HG02588 (cell line): ENCODE data around the gene SLC38A9.
"Not testable (repeated sequence)": the region's sequence is repeated elsewhere in the genome, so short reads cannot be mapped to it uniquely, and the experiment has no call there.

Source experiments
- ATAC-seq: cut with Tn5 transposase; IDR thresholded peaks from one replicate; pipeline ENCODE4 v1.9.1; 2021; ENCODE audit warnings: mild to moderate bottlenecking, moderate library complexity; ENCODE audit not compliant: unreplicated experiment

Gene SLC38A9

DNA sequence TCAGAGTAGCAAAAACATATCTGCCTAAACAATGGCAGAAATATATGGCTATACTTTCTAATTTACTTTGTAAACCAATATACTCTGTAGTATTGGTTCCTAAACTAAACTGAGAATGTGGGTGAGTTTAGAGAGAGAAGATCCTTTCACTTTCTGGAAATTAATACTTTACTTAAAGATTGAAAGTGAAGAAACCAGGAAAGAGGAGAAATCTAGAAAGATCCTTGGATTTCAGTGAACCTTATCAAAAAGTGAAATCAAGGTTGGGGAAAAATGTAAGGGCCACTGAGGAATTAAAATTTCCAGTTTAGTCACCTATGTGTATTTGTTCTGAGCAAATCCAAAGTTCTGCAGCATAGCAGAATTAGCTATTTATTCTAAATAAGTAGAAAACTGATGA, 5.9 kb downstream of the SLC38A9 start:
- ATAC-seq = no peak

GRCh38 chr5:55702598-55703345, 9.4 kb downstream of the SLC38A9 start:
- ATAC-seq = no peak

- no peak for ATAC-seq
These were observed 10.5 kb downstream of the SLC38A9 start for GRCh38 chr5:55701462-55702103.

GRCh38 chr5:55700745-55701144, 11.4 kb downstream of the SLC38A9 start:
- ATAC-seq = no peak

GRCh38 chr5:55699041-55699688, 13.0 kb downstream of the SLC38A9 start:
- ATAC-seq = no peak

GRCh38 chr5:55696704-55697103, 15.4 kb downstream of the SLC38A9 start:
- not testable (repeated sequence) for ATAC-seq

- ATAC-seq = no peak
These were observed 17.8 kb downstream of the SLC38A9 start for GRCh38 chr5:55694152-55694830.

DNA sequence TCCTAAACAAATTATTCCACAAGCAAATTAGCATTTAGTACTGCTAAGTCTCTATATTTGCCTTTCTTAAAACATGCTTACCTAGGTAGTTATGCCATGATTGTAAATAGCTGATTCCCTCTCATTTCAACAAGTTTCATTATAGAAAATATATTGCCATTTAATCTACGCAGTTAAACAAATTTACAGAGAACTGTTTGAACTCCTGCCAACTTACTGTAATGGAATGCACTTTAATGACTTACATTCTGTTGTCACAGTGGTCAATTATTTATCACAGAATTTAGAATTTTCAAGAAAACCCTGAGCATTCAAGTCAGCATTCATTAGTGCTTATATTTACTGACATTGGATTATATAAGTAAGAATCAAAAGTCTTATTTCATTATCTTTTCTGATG, 19.6 kb downstream of the SLC38A9 start:
- ATAC-seq = no peak

DNA sequence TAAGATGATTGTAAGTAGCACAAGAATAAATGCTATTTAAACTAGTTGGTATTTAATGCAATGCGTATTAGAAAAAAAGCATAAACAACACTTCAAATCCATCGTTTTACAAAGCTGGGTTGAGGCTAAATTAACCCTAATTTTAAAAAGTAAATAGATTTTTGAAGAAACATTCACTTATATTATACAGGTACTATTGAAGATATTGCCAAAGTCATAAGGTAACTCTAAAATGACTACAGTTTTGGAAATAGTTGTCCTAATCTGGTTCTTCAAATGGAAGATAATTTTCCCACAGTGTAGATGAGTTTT, 20.1 kb downstream of the SLC38A9 start:
- no peak for ATAC-seq

- no peak for ATAC-seq
These were observed 20.6 kb downstream of the SLC38A9 start for GRCh38 chr5:55691265-55692105.

DNA sequence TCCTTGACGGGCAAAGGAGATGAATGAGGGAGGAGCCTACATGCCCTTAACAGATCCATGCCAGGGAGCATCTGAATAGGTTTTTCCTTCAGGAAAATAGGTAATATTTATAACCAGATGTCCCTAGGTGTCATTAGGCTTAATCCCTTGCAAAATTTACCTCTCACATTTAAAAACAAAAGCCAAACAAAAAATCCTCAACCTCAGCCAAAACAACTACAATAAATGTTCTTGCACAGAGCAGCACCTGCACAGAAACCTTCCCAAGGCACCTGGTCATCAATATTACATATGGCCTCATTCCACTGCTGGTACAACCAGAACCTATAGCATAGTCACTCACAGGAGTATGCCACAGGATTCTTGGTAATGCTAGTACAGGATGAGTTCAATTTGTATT, 30.1 kb downstream of the SLC38A9 start:
- no peak for ATAC-seq

GRCh38 chr5:55681301-55681700, 30.8 kb downstream of the SLC38A9 start:
- no peak for ATAC-seq

GRCh38 chr5:55680353-55680752, 31.8 kb downstream of the SLC38A9 start:
- ATAC-seq = no peak

GRCh38 chr5:55679556-55679955, 32.6 kb downstream of the SLC38A9 start:
- no peak for ATAC-seq

DNA sequence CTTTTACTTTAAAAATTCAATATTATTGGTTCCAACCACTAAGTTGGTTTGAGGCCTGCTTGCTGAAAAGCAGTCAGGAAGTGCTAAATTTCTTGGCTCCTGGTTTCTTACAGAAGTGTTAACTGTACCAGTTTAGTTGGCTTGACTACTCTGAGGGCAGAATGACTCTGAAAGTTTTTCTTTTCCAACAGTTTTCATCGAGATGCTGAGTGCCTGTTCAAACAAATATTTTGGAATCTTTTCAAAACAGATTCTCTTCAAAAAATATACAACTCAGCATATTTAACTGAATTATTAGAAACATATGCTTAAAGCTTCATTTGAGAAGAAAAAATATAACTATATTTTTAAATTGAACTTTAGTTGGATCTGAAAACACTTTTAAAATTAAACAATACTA, 37.0 kb downstream of the SLC38A9 start:
- no peak for ATAC-seq

GRCh38 chr5:55674340-55674739, 37.8 kb downstream of the SLC38A9 start:
- ATAC-seq = no peak

GRCh38 chr5:55672477-55672911, 39.6 kb downstream of the SLC38A9 start:
- ATAC-seq = no peak

DNA sequence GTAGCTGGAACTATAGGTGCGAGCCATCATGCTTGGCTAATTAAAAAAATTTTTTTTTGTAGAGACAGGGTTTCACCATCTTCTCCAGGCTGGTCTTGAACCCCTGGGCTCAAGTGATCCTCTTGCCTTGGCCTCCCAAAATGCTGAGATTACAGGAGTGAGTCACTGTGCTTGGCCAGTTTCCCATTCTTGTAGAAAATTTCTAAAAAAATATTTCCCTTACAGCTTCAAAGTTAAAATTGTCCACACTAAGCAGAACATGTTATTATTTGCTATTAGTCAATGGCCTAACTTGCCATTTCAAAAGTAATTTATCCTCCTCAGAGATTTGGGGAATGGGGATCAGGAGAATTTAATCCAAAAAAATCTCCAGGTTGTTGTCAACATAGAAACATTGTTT, 40.1 kb downstream of the SLC38A9 start:
- no peak for ATAC-seq

DNA sequence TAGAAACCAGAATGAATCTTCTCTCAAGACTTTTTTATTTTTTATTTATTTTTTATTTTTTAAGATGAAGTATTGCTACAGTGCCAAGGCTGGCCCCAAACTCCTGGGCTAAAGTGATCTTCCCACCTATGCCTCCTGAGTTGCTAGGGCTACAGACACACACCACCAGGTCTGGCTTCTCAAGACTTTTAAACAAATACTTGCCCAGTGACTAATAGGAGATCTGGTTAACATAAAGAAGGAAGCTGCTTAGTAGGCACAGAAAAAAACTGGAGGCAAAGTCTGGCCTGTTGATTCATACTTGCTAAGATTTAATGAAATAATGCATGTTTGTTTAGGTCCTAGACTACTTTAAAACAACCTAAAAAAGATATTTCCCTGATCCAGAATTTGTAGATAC, 43.8 kb downstream of the SLC38A9 start:
- no peak for ATAC-seq

GRCh38 chr5:55667938-55668337, 44.2 kb downstream of the SLC38A9 start:
- no peak for ATAC-seq

DNA sequence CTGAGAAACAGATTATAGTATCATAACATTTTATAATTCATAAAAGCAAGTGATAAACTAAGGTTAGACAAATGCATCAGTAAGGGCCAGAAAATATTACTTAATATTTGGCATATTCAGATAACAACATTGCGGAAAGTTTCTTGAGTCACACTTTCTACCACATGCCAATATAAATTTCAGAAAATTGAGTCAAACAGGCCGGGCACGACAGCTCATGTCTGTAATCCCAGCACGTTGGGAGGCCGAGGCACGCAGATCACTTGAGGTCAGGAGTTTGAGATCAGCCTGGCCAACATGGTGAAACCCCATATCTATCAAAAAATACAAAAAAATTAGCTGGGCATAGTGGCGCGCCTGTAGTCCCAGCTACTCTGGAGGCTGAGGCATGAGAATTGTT, 47.1 kb downstream of the SLC38A9 start:
- ATAC-seq = no peak
